ENCODE results near the gene GGA3.
"Not testable (repeated sequence)": the region's sequence is repeated elsewhere in the genome, so short reads cannot be mapped to it uniquely, and the experiment has no call there.

GGA3 gene

DNA sequence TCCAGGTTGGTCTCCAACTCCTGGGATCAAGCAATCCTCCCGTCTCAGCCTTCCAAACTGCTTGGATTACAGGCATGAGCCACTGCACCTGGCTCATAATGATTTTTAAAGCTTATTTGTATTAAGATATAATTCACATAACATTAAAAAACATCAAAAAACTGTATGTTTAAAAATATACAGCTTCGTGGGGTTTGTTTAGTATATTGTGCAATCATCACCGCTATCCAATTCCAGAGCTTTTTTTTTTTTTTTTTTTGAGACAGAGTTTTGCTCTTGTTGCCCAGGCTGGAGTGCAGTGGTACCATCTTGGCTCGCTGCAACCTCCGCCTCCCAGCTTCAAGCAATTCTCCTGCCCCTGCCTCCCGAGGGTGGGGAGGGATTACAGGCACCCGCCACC, 38.9 kb upstream of the GGA3 start:
- H3K4me3 ChIP-seq (ENCODE audit: low read depth, low read length): no peak overlapping the region
- no peak for DNase-seq (ENCODE audit: low read depth)
- in situ Hi-C loops (cut with HindIII; ENCODE audit: low sequenced_read_pairs): no loop called here
- TF ChIP-seq, protein P1, sequence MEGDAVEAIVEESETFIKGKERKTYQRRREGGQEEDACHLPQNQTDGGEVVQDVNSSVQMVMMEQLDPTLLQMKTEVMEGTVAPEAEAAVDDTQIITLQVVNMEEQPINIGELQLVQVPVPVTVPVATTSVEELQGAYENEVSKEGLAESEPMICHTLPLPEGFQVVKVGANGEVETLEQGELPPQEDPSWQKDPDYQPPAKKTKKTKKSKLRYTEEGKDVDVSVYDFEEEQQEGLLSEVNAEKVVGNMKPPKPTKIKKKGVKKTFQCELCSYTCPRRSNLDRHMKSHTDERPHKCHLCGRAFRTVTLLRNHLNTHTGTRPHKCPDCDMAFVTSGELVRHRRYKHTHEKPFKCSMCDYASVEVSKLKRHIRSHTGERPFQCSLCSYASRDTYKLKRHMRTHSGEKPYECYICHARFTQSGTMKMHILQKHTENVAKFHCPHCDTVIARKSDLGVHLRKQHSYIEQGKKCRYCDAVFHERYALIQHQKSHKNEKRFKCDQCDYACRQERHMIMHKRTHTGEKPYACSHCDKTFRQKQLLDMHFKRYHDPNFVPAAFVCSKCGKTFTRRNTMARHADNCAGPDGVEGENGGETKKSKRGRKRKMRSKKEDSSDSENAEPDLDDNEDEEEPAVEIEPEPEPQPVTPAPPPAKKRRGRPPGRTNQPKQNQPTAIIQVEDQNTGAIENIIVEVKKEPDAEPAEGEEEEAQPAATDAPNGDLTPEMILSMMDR (IDR thresholded peaks at IDR 0.05; ENCODE audit: low read depth, low read length, missing control alignments): no peak

DNA sequence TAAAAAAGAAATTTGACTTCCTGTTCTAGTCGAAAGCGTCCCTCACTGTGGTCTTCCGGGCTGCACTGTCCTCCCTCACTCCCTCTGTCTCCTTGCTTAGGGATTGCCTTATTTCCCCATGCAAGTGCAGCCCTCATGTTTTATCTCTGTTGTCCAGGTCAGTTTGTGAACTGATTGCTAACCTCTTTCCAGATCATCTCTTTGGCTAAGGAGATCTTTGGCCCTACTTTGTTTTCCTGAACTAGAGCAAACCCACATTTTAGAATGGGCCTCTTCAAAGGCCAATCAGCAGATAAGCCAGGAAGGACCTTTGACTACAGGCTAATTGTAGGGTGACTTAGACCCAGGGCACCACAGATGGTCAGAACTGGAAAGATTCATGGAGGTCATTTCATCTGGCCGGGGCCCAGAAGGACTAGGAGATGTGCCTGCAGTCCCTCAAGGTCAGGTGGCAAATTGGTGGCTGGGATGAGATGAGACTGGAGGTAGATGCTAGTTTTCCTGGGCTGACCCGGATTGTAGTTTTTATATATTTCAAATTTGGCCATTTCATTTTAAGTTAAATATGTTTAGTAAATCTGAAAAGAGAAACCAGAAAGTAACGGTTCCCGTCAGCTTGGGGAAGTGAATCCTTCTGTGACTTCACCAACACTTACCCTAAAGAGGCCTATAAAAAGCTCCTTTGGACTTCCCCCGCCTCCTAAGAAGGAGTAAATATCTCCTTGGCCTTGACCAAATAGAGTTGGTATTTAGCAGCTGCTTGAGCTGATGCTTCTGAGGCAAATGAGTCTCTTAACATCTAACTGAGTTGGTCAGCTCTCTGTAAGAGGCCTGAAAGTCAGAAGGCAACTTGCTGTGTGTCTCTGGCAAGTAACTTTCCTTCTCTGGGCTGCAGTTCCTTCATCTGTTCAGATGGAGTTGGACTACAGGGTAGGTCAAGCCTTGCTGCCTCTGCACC, 34.1 kb upstream of the GGA3 start:
- TF ChIP-seq, protein P1 (IDR thresholded peaks at IDR 0.05; ENCODE audit: low read depth, low read length, missing control alignments): no peak
- in situ Hi-C loops (cut with HindIII; ENCODE audit: low sequenced_read_pairs): no loop called here
- no peak for DNase-seq (ENCODE audit: low read depth)
- H3K4me3 ChIP-seq (ENCODE audit: low read depth, low read length): no peak overlapping the region

DNA sequence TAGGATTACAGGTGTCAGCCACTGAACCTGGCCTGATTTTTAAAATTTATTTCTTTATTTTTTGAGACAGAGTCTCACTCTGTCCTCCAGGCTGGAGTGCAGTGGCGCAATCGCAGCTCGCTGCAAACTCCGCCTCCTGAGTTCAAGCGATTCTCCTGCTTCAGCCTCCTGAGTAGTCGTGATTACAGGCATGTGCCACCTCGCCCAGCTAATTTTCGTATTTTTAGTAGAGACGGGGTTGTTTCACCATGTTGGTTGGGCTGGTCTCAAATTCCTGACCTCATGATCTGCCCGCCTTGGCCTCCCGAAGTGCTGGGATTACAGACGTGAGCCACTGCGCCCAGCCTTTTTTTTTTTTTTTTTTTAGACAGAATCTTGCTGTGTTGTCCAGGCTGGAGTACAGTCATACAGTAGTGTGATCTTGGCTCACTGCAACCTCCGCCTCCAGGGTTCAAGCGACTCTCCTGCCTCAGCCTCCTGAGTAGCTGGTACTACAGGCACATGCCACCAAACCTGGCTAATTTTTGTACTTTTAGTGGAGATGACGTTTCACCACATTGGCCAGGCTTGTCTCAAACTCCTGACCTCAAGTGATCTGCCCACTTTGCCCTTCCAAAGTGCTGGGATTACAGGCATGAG, 31.5 kb upstream of the GGA3 start:
- DNase-seq (ENCODE audit: low read depth); H3K4me3 ChIP-seq (ENCODE audit: low read depth, low read length); in situ Hi-C loops (cut with HindIII; ENCODE audit: low sequenced_read_pairs): not testable (repeated sequence)

DNA sequence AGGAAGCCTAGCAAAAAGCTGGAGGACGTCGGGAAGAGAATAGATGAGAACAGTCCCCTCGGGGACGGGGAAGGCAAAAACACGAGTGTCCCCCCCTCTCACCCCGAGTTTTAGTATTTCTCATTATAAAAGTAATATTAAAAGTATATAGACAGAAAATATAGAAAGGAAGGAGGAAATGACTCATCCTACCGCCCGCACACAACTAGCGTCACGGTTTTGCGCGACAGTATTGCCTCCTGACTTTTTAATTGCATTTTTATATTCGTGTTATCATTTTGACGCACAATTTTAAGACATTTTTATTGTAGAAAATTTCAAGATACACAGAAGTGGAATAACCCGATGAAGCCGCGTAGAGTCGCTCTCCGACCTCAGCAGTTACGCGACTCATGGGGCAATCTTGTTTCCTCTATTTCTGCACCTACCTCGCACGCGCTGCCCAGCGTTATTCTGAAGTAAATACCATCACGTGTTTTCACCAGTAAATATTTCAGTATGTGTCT, 28.5 kb upstream of the GGA3 start:
- peak overlapping the region; percentile 86 for H3K4me3 ChIP-seq (ENCODE audit: low read depth, low read length)
- no peak for DNase-seq (ENCODE audit: low read depth)
- TF ChIP-seq, protein P1 (IDR thresholded peaks at IDR 0.05; ENCODE audit: low read depth, low read length, missing control alignments): peak; percentile 23
- in situ Hi-C loops (cut with HindIII; ENCODE audit: low sequenced_read_pairs): no loop called here

DNA sequence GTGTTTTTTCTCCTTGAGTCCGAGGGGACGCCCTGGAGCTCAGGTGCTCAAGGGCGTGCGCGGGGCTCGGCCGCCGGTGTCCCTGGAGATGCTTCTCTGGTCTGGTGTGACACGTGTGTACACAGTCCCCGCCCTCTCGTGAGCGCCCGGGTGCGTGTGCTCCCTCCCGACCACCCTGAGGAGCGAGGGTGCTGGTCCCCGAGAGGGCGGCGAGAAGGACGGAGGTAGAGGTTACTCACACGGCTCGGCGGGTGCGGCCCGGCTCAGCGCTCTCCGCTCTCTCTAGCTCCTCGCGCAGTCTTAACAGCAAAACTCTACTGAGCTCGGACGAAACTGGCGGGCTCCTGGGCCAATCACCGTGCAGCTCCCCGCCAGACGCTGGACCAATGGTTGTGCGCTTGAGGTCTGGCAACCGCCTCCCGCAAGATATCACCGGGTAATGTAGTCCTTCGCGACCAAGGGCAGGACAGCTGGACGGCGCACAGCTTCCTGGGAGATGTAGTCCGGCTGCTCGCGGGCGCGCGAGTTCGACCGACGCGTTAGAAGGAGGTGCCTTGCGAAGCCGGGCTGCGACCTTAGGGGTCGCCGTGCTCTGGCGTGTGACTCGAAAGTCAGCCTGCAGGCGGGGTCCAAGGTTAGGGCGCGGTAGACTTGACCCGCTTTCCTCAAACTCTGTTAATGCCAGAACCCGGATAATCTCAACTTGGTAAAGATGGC, 27.9 kb upstream of the GGA3 start, which contains the start of gene SLC25A19:
SLC25A19 (minus strand) TSS at position 319 of the 717 bp plus-strand sequence. CDS start 2,669 bp downstream, outside the sequence.
- TF ChIP-seq, protein P1 (IDR thresholded peaks at IDR 0.05; ENCODE audit: low read depth, low read length, missing control alignments): no peak
- in situ Hi-C loops (cut with HindIII; ENCODE audit: low sequenced_read_pairs): no loop called here
- peak within 1 kb of the TSS; percentile 86 for H3K4me3 ChIP-seq (ENCODE audit: low read depth, low read length)
- peak; percentile 96 for DNase-seq (ENCODE audit: low read depth)

DNA sequence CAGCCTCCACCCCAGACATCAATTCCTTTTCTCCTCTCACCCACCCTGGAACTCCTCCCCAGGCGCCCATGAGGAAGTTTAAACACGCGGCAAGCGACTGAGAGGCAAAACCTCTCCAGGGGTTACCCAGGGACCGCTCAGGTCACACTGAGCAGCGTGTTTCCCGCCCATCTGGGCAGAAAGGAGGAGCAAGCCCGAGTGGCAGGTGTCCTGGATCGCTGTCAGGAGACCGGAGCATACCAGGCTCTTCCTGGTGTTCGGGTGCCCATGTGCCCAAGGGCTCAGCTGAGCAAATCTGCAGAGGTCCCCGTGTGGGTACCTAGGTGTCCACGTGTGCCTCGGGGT, 27.3 kb upstream of the GGA3 start:
- peak overlapping the region; percentile 86 for H3K4me3 ChIP-seq (ENCODE audit: low read depth, low read length)
- TF ChIP-seq, protein P1 (IDR thresholded peaks at IDR 0.05; ENCODE audit: low read depth, low read length, missing control alignments): no peak
- no peak for DNase-seq (ENCODE audit: low read depth)
- in situ Hi-C loops (cut with HindIII; ENCODE audit: low sequenced_read_pairs): no loop called here

Data from astrocyte of the cerebellum (primary cell).